Vagina (tissue), 2 donors: ENCODE results near the gene BLACAT1. TPM values are rescaled to one million over a fixed set of nuclear protein-coding genes. Genes with fewer than 3 reads are reported as not detected.

ENCODE experiments used
- DNase-seq, 2 donors: peaks; one replicate each; pipeline ENCODE4 v3.0.0-alpha.2; 2017; ENCODE audit errors: extremely low spot score in 2 of 2
- H3K27ac ChIP-seq: fragments of 200-600 bp; sonication (generic); one replicate; pipeline ENCODE4 v1.5.1; 2019
- H3K27me3 ChIP-seq: fragments of 200-600 bp; sonication (generic); one replicate; pipeline ENCODE4 v1.5.1; 2019
- H3K36me3 ChIP-seq, 2 donors: fragments of 200-600 bp; sonication (generic); one replicate each; pipeline ENCODE4 v1.5.1; 2017 to 2019
- H3K4me1 ChIP-seq: fragments of 200-600 bp; sonication (generic); one replicate; pipeline ENCODE4 v1.5.1; 2019
- H3K4me3 ChIP-seq, 2 donors: fragments of 200-600 bp; sonication (generic); 1 replicate in 1 of 2; 2 replicates in 1 of 2; pipeline ENCODE4 v1.5.1; 2016 to 2019
- H3K9me3 ChIP-seq: fragments of 200-600 bp; sonication (generic); one replicate; pipeline ENCODE4 v1.5.1; 2019
- POLR2A ChIP-seq, 2 donors: fragments of 450-650 bp; IDR thresholded peaks; one replicate each; pipeline ENCODE4 v1.6.1; 2017; ENCODE audit warnings: antibody characterized with exemption in 2 of 2, mild to moderate bottlenecking in 2 of 2, moderate library complexity in 2 of 2
- POLR2AphosphoS5 ChIP-seq, 2 donors: sonication (generic); formaldehyde crosslinking; IDR thresholded peaks; one replicate each; pipeline ENCODE4 v1.9.0; 2017; ENCODE audit warnings: antibody characterized with exemption in 2 of 2, mild to moderate bottlenecking in 2 of 2, low read depth in 1 of 2; ENCODE audit not compliant: insufficient read depth in 1 of 2
- intact Hi-C: fragments of 100-400 bp; cut with DNase I; formaldehyde crosslinking; loops from one replicate; pipeline ENCODE4 v1.15.1; 2023
- total RNA-seq: library from RNA; depleted of rRNA; stranded (reverse); fragments of >200 nt; gene quantifications from one replicate; pipeline ENCODE4 v1.2.3, GENCODE V29; 2016
- TF ChIP-seq, protein P1 (sequence below), 3 experiments: fragments of 450-650 bp in 2 of 3; fragments of 200-600 bp in 1 of 3; sonication (generic) in 1 of 3; IDR thresholded peaks; one replicate each; pipeline ENCODE4 v1.5.1; 2017 to 2019; ENCODE audit warnings: antibody characterized with exemption in 3 of 3, mild to moderate bottlenecking in 2 of 3, moderate library complexity in 2 of 3

Gene BLACAT1
- total RNA-seq, result 0.98 TPM

DNA sequence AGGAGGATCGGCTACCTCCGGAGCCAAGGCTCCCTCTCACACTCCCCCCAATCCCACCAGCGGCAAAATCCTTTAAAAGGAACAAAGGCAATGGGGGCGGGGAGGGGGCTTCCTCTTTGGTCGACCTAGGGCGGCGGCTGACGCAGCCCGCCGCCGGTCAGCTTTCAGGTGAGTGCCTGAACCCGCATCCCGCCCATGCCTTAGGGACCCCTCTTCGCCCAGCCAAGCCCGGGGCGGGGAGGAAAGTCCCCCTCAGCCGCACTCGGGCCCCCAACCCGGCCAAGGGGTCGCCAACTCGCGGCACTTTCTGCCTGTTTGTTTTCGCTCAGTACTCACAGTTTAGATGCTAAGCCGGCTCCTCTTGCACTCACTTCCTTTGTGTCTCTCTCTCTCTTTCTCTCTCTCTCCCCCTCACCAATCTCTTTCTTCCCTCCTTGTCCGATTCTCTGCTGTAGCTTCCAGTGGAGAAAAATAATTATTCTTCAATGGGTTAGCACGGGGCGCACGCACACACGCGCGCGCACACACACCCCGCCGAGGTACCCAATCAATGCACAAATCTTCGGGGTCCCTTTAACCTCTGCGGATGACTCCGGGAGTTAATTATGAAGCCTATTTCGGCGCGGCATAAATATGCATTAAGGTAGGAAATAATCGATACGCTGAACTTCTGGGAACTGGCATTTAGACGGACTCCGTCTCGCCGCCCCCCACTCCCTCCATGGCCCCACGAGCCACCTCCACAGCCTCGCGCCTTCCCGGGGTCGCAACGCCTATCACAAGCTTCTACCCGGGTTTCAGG lies at the start of gene BLACAT1:
Gene BLACAT1, minus strand, starts transcription at position 465 of the 802 bp plus-strand sequence.
- Histone ChIP-seq H3K4me3 (peak within 1 kb of the TSS; percentile 6 to 27), H3K4me1 (peaks cover 13% of the 10 kb centered on the region), H3K36me3 (no peaks in the 10 kb centered on the region), H3K9me3 (no peaks in the 10 kb centered on the region), H3K27me3 (peaks cover 23% of the 10 kb centered on the region), H3K27ac (no peak within 1 kb of the TSS)
- no peak for DNase-seq
- intact Hi-C loops, result no loop called here
- no peak for TF ChIP-seq POLR2A (IDR thresholded peaks at IDR 0.05)
- TF ChIP-seq POLR2AphosphoS5 (IDR thresholded peaks at IDR 0.05; ENCODE audit: insufficient read depth in 1 of 2, low read depth in 1 of 2), result no peak
- TF ChIP-seq, protein P1, sequence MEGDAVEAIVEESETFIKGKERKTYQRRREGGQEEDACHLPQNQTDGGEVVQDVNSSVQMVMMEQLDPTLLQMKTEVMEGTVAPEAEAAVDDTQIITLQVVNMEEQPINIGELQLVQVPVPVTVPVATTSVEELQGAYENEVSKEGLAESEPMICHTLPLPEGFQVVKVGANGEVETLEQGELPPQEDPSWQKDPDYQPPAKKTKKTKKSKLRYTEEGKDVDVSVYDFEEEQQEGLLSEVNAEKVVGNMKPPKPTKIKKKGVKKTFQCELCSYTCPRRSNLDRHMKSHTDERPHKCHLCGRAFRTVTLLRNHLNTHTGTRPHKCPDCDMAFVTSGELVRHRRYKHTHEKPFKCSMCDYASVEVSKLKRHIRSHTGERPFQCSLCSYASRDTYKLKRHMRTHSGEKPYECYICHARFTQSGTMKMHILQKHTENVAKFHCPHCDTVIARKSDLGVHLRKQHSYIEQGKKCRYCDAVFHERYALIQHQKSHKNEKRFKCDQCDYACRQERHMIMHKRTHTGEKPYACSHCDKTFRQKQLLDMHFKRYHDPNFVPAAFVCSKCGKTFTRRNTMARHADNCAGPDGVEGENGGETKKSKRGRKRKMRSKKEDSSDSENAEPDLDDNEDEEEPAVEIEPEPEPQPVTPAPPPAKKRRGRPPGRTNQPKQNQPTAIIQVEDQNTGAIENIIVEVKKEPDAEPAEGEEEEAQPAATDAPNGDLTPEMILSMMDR (IDR thresholded peaks at IDR 0.05), result no peak

DNA sequence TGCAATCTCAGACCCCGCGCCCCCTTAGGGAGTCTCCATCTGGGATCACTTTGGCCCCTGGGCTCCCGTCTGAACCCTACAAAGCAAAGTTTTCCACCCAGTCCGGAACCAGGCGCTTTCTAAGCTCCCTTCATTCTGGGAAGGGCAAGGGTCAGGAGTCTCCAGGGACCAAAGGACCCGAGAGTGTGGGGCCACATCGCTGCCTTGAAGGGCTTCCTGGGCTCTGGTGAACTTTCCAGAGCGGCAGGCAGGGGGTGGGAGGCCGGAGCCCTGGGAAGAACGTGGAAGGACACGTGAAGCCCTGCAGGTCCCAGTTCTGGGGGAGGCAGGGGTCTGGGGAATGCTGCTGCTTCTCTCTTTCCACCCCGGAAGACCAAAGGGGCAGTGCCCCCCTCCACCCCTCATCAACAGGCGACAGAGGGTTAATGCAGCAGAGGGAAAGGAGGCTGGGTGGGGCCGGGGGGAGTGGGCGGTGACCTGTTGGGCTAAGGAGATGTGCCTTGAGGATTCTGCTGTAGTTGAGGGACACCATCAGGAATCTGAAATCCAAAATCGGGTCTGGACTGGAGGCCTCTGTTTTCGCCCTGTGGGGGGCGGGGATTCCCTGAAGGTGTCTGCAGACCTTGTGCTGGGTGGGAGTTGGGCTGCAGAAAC lies 49.4 kb upstream of the BLACAT1 start:
- Histone ChIP-seq H3K27ac (peak overlapping the region; percentile 71), H3K4me3 (peak overlapping the region; percentile 69 to 81), H3K4me1 (peaks cover 42% of the 10 kb centered on the region), H3K36me3 (no peaks in the 10 kb centered on the region), H3K27me3 (no peaks in the 10 kb centered on the region), H3K9me3 (no peaks in the 10 kb centered on the region)
- no peak for TF ChIP-seq POLR2A (IDR thresholded peaks at IDR 0.05)
- no peak for TF ChIP-seq POLR2AphosphoS5 (IDR thresholded peaks at IDR 0.05; ENCODE audit: insufficient read depth in 1 of 2, low read depth in 1 of 2)
- TF ChIP-seq, protein P1 (IDR thresholded peaks at IDR 0.05), result no peak
- intact Hi-C loops, result no loop called here
- no peak for DNase-seq

DNA sequence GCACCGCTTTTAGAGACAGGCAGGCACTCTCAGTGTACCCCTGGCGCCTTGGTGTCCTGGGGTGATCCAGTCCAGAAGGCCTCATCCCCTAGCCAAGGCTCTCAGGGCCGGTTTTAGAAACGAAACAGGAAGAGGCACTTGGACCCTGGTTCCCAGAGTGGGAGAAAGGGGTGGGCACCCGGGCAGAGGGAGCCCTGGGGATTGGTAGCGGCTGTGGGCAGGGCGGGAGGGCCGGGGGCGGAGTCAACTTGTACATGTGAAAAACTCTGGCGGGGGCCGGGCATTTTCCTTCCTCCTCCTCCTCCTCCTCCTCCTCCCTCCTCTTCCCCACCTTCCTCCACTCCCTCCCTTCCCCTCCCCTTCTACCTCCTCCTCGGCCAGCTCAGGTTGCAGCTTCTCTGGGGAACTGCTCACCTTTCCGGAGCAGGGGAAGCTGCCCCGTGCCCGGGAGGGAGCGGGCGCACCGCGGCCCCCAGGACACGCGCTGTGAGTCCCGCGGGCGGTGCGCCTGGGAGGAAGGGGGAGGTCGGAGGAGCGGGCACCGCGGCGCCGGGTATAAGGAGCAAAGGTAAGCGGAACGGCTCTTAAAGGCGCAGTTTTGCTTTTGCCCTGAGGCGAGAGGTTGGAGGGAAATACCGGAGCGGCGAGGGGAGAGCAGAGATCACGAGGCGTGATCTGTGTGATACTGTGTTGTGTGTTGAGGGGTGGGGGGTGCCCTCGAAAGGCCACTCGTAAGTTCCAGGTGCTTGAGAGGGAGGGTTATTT lies 48.6 kb upstream of the BLACAT1 start, which contains the start of gene CDK18:
Gene CDK18, plus strand, starts transcription at position 359 of the 765 bp plus-strand sequence. CDS start 18,499 bp downstream, outside the sequence.
- DNase-seq, result no peak
- peak within 1 kb of the TSS; percentile 71 for H3K27ac ChIP-seq
- H3K27me3 ChIP-seq, result no peaks in the 10 kb centered on the region
- peak within 1 kb of the TSS; percentile 69 to 81 for H3K4me3 ChIP-seq
- H3K36me3 ChIP-seq, result no peaks in the 10 kb centered on the region
- H3K4me1 ChIP-seq, result peaks cover 42% of the 10 kb centered on the region
- H3K9me3 ChIP-seq, result no peaks in the 10 kb centered on the region
- peak in 1 of 2 donors; percentile 18 for TF ChIP-seq POLR2A (IDR thresholded peaks at IDR 0.05)
- TF ChIP-seq, protein P1 (IDR thresholded peaks at IDR 0.05), result no peak
- peak in 1 of 2 donors; percentile 57 for TF ChIP-seq POLR2AphosphoS5 (IDR thresholded peaks at IDR 0.05; ENCODE audit: insufficient read depth in 1 of 2, low read depth in 1 of 2)
- intact Hi-C loops, result no loop called here

DNA sequence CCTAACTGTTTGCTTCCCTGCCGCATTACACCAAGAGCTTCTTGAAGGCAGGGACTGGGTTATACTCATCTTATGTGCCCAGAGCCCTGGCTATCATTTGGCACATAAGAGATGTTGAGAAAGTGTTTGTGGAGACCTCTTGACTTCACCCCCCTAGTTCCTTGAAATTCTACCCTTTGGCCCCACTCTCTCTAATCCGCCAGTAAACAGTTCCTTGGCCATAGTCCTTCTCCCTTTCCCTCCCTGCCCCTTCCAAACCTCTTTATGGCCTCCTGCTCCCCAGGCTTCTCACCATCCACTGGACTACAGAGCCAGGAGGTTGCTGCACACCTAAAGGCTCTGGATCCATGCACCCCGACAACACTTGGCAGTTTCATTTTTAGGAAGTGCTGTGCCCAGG lies 47.1 kb upstream of the BLACAT1 start:
- Histone ChIP-seq H3K4me1 (peaks cover 42% of the 10 kb centered on the region), H3K27ac (no peak overlapping the region), H3K36me3 (no peaks in the 10 kb centered on the region), H3K27me3 (no peaks in the 10 kb centered on the region), H3K9me3 (no peaks in the 10 kb centered on the region), H3K4me3 (no peak overlapping the region)
- TF ChIP-seq POLR2AphosphoS5 (IDR thresholded peaks at IDR 0.05; ENCODE audit: insufficient read depth in 1 of 2, low read depth in 1 of 2) (no peak), POLR2A (IDR thresholded peaks at IDR 0.05) (no peak)
- TF ChIP-seq, protein P1 (IDR thresholded peaks at IDR 0.05), result no peak
- intact Hi-C loops, result no loop called here
- DNase-seq, result no peak
